ENCODE results near the gene ACTL9.

The ACTL9 gene

DNA sequence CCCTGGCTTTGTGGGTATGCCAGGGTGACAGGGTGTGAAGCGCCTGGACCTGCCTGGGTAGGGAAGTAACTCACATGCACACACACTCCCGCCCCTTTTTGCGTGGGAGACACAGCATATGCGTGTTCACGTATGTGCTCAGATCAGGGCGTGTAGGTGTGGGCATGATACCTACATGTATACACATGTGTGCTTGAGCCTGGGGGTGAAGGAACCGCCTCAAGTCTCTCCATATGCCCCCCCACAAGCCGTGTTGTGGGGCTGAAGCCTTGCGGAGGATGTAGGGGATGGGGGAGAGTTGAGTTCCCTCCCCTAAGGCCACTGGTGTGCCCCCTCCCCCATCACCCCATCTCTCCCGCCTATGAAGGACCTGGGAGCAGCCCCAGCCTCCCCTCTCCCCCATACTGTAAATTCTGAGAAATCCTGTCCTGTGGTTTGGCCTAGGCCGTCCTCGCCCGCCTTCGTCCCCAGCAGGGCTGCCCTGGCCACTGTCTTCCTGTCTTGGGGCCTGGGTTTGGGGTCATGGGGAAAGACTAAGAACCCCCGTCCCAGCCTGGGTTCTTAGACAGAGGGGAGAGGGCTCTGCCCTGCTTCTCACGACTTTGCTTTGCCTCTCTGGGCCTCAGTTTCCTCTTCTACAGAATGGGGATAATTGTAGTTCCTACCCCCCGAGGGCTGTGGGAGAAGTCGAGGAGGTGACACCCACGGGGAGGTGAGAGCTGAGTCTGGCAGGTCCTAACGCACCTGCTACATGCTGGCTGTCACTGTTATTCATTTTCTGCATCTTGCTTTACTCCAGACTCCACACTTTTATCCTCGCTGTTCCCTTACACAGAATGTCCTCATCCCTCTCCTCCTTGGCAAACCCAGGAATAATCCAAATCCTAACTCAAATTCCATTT lies 14.3 kb downstream of the ACTL9 start:
- no peak for DNase-seq (ENCODE audit: low spot score)

GRCh38 chr19:8682931-8683330 lies 15.7 kb downstream of the ACTL9 start:
- DNase-seq (ENCODE audit: low spot score) = no peak

DNA sequence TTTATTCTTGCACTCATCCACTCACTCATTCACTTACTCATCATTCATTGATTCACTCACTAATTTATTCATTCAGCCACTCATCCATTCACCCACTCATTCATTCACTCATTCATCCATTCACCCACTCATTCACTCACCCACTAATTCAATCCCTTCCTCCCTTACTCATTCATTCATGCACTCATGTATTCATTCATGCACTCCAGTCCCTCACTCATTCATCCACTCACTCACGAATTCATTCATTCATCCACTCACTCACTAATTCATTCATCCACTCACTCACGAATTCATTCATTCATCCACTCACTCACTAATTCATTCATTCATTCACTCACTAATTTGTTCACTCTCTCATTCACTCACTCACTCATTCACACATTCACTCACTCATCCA lies 16.1 kb downstream of the ACTL9 start:
- no peak for DNase-seq (ENCODE audit: low spot score)

DNA sequence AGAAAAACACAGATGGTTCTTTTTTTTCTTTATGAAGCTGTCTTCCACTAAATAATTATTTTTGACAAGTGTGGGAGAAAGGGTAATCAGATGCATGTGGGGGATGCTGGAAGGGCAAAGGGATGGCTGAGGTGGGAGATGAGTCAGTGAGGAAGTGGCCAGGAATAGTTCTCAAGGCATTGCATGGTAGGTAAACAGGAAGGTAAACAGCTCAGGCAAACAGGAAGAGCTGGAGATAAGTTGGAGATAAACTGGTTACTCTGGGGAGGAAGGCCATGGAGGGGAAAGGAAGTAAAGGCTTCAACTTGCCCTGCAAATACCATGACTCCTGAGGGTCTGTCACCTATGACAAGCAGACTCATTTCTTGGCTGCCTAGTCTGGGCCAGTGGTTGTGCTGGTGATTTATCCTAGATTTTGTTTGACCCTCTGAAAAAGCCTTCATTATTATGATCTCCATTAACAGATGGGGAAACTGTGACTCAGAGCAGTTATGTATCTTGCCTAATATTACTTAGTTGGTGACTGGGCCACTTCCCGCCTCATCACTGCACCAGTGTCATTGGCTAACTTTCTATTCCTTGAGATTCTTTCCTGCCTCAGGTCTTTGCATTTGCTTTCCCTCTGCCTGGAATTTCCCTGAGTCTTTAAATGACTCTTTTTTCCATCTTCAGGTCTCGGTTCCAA lies 17.1 kb downstream of the ACTL9 start:
- no peak for DNase-seq (ENCODE audit: low spot score)

DNA sequence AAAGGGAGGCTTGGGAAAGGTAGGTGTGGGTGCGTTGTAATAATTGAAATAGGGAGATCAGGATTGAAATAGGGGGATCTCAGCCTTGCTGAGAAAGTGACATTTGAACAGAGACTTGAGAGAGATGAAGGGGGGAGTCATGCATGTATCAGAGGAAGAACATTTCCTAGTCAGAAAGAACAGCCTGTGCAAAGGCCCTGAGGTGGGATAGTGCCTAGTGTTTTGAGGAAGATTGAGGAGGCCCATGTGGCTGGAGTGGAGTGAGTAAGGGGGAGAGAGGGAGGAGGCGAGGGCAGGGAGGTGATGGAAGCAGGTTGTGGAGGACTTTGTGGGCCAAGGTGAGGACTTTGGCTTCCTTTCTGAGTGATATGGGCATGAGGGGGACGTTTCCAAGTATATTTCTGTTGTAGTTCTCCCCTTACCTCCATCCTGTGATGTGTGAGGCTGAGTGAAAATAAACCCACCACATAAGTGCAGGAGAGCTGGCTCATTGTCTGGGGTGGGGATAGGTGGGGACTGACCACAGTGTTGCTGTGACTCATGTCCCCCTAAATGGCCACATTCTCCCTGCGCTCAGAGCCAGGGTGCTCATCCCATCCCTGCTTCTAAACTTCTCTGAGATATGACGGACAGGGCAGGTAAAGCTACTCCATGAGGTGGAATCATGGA lies 17.8 kb downstream of the ACTL9 start:
- DNase-seq (ENCODE audit: low spot score) = no peak

- DNase-seq (ENCODE audit: low spot score) = no peak
These were observed 20.3 kb downstream of the ACTL9 start for GRCh38 chr19:8678244-8678807.

- DNase-seq (ENCODE audit: low spot score) = no peak
These were observed 23.5 kb downstream of the ACTL9 start for GRCh38 chr19:8675066-8675465.

DNA sequence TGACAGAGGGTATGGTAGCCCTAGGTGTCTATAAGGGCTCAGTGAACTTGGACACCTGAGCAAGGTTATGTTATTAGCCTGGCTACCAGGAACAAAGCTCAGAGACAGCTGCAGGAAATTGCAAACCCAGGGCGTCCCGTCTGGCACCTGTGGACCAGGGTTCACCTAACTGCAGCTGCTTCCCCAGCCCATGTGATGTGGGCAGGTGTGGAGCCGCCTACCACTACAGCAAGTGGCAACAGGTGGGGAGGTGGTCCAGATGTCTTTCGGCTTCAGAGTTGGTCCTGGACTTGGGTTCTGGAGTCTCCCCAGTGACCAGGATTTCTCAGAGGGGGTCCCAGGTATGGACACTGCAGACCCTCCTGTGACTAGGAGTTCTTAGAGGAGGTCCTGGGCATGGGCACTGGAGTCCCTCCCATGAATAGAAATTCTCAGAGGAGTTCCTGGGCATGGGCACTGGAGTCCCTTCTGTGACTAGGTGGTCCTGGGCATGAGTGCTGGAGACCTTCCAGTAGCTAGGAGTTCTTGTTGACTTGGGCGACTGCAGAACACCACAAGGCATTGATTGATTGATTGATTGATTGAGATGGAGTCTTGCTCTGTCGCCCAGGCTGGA lies 25.2 kb downstream of the ACTL9 start:
- no peak for DNase-seq (ENCODE audit: low spot score)

GRCh38 chr19:8666814-8667405 lies 31.7 kb downstream of the ACTL9 start:
- DNase-seq (ENCODE audit: low spot score) = no peak

- DNase-seq (ENCODE audit: low spot score) = no peak
These were observed 33.0 kb downstream of the ACTL9 start for GRCh38 chr19:8665468-8666213.

- no peak for DNase-seq (ENCODE audit: low spot score)
These were observed 33.9 kb downstream of the ACTL9 start for GRCh38 chr19:8664671-8665057.

GRCh38 chr19:8663920-8664670 lies 34.5 kb downstream of the ACTL9 start:
- DNase-seq (ENCODE audit: low spot score) = no peak

DNA sequence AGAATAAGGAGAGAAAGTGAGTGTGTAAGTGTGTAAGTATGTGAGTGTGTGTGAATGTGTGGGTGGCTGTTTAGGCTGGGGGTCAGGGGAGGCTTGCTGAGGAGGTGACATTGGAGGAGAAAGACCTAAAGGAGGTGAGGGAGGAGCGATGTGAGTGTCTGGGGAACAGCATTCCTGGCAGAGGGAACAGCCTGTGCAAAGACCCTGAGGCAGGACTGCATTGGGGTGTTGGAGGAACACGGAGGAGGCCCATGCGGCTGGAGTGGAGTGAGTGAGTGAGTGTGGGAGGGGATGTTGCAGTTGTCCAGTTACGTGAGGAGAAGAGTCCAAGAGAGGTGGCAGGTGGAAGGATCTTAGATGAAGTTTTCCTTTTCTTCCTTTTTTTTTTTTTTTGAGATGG lies 36.3 kb downstream of the ACTL9 start:
- DNase-seq (ENCODE audit: low spot score) = no peak

DNA sequence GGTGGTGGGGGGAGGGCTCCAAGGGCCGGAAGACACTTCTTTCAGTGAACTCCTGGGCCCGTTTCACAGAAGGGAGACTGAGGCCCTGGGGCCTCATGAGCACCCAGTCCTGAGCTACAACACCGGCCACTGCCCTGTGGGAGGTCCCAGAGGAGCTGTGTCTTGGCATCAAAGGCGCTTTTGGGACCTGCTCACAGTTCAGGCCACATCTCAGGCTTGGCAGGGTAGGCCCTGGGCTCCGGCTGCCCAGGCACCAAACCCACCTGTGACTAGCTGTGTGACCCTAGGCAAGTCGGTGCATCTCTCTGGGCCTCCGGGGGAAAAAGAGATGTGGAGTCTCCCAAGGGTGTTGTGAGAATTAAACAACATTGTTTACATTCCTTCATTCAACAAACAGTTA lies 38.7 kb downstream of the ACTL9 start:
- no peak for DNase-seq (ENCODE audit: low spot score)

- no peak for DNase-seq (ENCODE audit: low spot score)
These were observed 40.7 kb downstream of the ACTL9 start for GRCh38 chr19:8657869-8658268.

- DNase-seq (ENCODE audit: low spot score) = no peak
These were observed 43.3 kb downstream of the ACTL9 start for GRCh38 chr19:8655340-8655709.

GRCh38 chr19:8654591-8655339 lies 43.8 kb downstream of the ACTL9 start:
- peak; percentile 86 for DNase-seq (ENCODE audit: low spot score)

- no peak for DNase-seq (ENCODE audit: low spot score)
These were observed 50.4 kb downstream of the ACTL9 start for GRCh38 chr19:8648240-8648639.
